GM11168 (cell line): ENCODE data around the gene SAC3D1.
"Not testable (repeated sequence)": the region's sequence is repeated elsewhere in the genome, so short reads cannot be mapped to it uniquely, and the experiment has no call there.

ENCODE experiments used
- in situ Hi-C: fragments of 300-500 bp; cut with MboI; formaldehyde crosslinking; loops from one replicate; pipeline ENCODE4 v1.12.0; 2022; ENCODE audit warnings: low sequenced_read_pairs; ENCODE audit not compliant: unreplicated experiment

The SAC3D1 gene

GRCh38 chr11:65021509-65021908 lies 19.5 kb upstream of the SAC3D1 start:
- in situ Hi-C loops = no loop called here

- in situ Hi-C loops = not testable (repeated sequence)
Observed at GRCh38 chr11:65023502-65023901, 17.5 kb upstream of the SAC3D1 start.

- in situ Hi-C loops = no loop called here
Observed at GRCh38 chr11:65026810-65027209, 14.2 kb upstream of the SAC3D1 start.

- in situ Hi-C loops = no loop called here
Observed at GRCh38 chr11:65027213-65028067, 13.6 kb upstream of the SAC3D1 start, which contains the start of gene SNX15. SNX15 (plus strand) TSS chr11:65027439; CDS start chr11:65027538, 99 bp downstream.

- in situ Hi-C loops = no loop called here
Observed at GRCh38 chr11:65032216-65032615, 8.8 kb upstream of the SAC3D1 start.

GRCh38 chr11:65034423-65034822 lies 6.6 kb upstream of the SAC3D1 start:
- in situ Hi-C loops = no loop called here

GRCh38 chr11:65035579-65035978 lies 5.4 kb upstream of the SAC3D1 start:
- in situ Hi-C loops = no loop called here

- in situ Hi-C loops = no loop called here
Observed at GRCh38 chr11:65036931-65037330, 4.1 kb upstream of the SAC3D1 start.

- in situ Hi-C loops = no loop called here
Observed at GRCh38 chr11:65040520-65040846, 527 bp upstream of the SAC3D1 start.

GRCh38 chr11:65042891-65043290 lies 1.9 kb downstream of the SAC3D1 start:
- in situ Hi-C loops = no loop called here

- in situ Hi-C loops = no loop called here
Observed at GRCh38 chr11:65043881-65044501, 3.0 kb downstream of the SAC3D1 start.

- in situ Hi-C loops = no loop called here
Observed at GRCh38 chr11:65045061-65045460, 4.1 kb downstream of the SAC3D1 start.

GRCh38 chr11:65045728-65046127 lies 4.7 kb downstream of the SAC3D1 start:
- in situ Hi-C loops = no loop called here

GRCh38 chr11:65047581-65048422 lies 6.8 kb downstream of the SAC3D1 start:
- in situ Hi-C loops = no loop called here

GRCh38 chr11:65051398-65051858 lies 10.4 kb downstream of the SAC3D1 start:
- in situ Hi-C loops = no loop called here

- in situ Hi-C loops = no loop called here
Observed at GRCh38 chr11:65053827-65054508, 13.0 kb downstream of the SAC3D1 start.

GRCh38 chr11:65055538-65055937 lies 14.5 kb downstream of the SAC3D1 start:
- in situ Hi-C loops = no loop called here

GRCh38 chr11:65056999-65057398 lies 16.0 kb downstream of the SAC3D1 start:
- in situ Hi-C loops = no loop called here

- in situ Hi-C loops = no loop called here
Observed at GRCh38 chr11:65057526-65057925, 16.5 kb downstream of the SAC3D1 start.

GRCh38 chr11:65058012-65058411 lies 17.0 kb downstream of the SAC3D1 start:
- in situ Hi-C loops = no loop called here
